ENCODE data around the gene ATP23. TPM values are rescaled to one million over a fixed set of nuclear protein-coding genes. Genes with fewer than 3 reads are reported as not detected.

Gene ATP23, protein sequence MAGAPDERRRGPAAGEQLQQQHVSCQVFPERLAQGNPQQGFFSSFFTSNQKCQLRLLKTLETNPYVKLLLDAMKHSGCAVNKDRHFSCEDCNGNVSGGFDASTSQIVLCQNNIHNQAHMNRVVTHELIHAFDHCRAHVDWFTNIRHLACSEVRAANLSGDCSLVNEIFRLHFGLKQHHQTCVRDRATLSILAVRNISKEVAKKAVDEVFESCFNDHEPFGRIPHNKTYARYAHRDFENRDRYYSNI
- total RNA-seq: 14.7 and 15.2 TPM in 2 replicates

DNA sequence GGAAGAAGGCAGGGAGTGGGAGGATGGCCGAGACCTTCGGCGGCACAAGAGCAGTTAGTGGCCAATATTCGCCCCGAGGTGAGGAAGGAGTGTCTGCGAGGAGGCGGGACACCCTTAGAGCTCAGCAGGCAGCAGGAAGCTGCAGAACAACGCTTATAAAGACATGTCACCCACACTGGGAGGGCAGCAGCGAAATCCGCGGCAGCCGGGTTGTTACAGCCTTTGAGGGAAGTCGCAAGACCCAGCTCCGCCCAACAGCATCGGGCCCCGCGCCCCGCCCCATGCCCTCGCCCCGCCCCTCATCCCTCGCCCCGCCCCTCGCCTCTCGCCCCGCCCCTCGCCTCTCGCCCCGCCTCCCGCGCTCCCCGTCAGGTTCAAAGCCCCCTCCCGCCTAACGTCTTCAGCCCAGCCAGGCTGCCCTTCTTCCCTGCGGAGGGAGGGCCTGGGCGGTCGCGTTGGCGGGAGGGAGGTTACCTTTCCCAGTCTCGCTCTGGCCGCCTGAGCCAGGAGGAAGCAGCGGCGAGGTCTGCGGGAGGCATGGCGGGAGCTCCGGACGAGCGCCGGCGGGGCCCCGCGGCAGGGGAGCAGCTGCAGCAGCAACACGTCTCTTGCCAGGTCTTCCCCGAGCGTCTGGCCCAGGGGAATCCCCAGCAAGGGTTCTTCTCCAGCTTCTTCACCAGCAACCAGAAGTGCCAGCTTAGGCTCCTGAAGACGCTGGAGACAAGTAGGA lies at the start of gene ATP23:
Gene ATP23 (plus strand): TSS at position 403 of the 730 bp plus-strand sequence. CDS start 135 bp downstream, at position 538.

Other genes starting within 250 kb of the ATP23 start
- gene OS9, start 247.4 kb upstream of the ATP23 start, total RNA-seq: 137 and 149 TPM in 2 replicates
- gene AGAP2, start 202.8 kb upstream of the ATP23 start, total RNA-seq: 0.80 and 0.94 TPM in 2 replicates
- gene TSPAN31, start 196.5 kb upstream of the ATP23 start, total RNA-seq: 54.4 and 65.6 TPM in 2 replicates
- 102 and 145 TPM in 2 replicates for gene CDK4, start 189.3 kb upstream of the ATP23 start, total RNA-seq
- gene MARCHF9, start 186.5 kb upstream of the ATP23 start, total RNA-seq: 6.1 and 9.1 TPM in 2 replicates
- gene CYP27B1, start 174.5 kb upstream of the ATP23 start, total RNA-seq: 92.0 and 93.4 TPM in 2 replicates
- 11.6 and 13.9 TPM in 2 replicates for gene METTL1, start 169.5 kb upstream of the ATP23 start, total RNA-seq
- gene EEF1AKMT3, start 169.0 kb upstream of the ATP23 start, total RNA-seq: 4.9 and 5.2 TPM in 2 replicates
- 30.2 and 41.5 TPM in 2 replicates for gene TSFM, start 158.8 kb upstream of the ATP23 start, total RNA-seq
- 0.23 and 0.53 TPM in 2 replicates for gene AVIL, start 122.8 kb upstream of the ATP23 start, total RNA-seq
- gene CTDSP2, start 94.8 kb upstream of the ATP23 start, total RNA-seq: 37.1 and 60.8 TPM in 2 replicates